Stimulated activated CD4-positive, alpha-beta T cell treated with anti-CD3 and anti-CD28 coated beads, Interleukin-1b, Interleukin-23, amount 100 ng/mL, for 1 hour (primary cell): ENCODE measurements around the gene TRAF3.
"Not testable (repeated sequence)": the region's sequence is repeated elsewhere in the genome, so short reads cannot be mapped to it uniquely, and the experiment has no call there.

Experiments
- DNase-seq, 2 donors: peaks; one replicate each; pipeline ENCODE4 v3.0.0-alpha.2; 2020; ENCODE audit warnings: low read depth in 2 of 2

TRAF3 gene

DNA sequence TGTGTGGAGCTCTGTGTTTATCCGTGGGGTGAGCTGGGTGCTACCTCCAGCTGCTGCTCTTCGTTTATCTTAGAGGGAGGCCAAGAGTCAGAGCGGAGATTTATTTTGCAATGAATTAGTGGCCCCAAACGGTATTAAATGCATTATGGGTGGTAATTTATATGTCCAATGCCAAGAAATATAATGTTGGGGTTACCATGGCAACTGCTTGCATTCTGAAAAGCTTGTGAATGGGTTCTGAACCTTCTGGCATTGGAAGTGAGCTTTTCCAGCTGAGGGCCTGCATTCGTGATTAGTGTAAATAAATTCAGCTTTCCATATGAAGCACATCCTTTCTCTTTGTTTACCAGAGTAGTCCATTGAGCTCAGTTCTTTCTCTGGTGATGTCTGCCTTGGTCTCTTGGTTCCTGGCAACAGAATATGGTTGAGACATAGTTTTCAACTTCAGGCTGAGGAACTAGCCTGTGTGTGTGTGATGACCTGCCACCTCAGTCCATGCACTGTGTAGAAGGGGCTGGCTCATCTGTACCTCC lies 51.8 kb downstream of the TRAF3 start:
- DNase-seq: no peak

DNA sequence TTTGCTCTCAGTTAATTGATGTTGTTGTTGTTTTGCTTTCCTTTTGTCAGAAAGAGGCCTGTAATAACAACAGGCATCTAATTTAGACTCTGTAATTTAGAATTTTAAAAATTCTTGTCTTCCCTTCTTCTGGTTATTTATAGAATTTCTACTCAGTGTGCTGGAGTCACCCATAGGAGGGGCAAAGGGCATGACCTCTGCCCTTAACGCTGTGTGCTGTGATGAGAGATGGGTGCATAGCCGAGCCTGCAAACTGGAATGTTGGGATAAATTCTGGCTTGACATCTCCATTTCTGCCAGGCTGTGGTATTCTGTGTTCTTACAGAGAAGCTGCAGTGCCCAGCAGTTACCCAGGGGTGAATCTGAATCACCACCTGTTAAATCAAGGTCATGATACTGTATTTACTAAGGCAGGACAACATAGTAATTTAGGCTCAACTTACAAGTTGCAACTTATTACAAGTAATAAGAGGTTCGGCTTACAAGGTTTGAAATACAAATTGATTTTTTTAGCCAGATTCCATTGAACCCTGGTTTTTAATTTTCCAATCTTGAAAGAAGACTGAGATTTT lies 53.3 kb downstream of the TRAF3 start:
- DNase-seq: no peak

DNA sequence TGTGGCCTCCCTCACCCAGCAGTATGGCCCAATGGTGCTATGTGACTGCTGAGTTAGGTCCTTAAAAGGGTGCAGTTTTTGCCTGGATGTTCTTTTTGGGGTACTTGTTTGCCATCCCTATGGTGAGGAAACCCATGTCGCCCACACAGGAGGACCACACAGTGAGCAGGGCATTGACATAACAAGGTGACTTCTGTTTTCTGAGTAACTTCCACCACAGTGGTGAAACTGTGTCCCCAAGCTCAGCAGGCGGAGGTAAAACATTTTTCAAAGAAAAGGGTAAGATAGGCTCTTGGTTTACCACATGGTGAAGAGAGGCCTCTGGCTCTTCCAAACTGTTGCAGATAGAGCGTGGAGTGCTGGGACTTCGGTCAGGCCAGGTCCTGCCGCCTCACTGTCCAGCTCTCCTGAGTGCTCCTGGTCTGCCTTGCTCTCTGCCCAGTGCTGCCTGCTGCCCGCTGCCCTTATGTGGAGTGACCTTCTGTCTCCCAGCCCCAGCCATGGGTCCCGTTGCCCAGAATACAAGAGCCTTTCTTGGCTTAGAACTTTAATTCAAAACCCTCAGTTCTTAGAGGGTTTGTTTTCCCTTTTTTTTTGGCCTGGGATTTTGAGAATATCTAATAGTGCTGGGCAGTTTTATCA lies 54.0 kb downstream of the TRAF3 start:
- no peak for DNase-seq

DNA sequence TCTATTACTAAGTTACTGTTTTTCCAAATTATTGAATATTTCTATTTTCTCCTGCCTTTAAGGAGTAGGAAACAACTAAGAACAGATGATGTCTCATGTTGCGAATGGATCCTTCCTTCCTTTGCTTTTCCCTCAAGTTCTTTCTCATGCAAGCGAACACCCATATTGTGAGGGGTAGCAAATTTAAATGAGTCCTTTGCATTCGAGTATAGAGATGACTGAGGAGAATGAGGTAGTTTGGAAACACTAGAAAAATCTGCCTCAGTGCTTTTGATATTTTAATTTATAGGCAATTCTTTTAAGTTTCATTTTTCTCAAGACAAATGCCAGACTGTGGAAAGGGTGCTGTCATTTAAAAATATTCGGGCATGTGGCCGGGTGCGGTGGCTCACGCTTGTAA lies 56.1 kb downstream of the TRAF3 start:
- no peak for DNase-seq

DNA sequence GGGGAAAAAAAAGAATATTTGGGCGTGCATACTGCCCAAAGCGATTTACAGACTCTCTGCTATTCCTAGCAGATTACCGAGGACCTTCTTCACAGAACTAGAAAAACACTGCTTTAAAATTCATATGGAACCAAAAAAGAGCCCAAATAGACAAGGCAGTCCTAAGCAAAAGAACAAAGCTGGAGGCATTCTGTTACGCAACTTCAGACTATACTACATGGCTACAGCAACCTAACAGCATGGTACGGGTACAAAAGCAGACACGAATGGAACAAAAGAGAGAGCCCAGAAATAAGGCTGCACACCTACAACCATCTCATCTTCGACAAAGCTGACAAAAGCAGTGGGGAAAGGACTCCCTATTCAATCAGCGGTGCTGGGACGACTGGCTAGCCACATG lies 56.7 kb downstream of the TRAF3 start:
- no peak for DNase-seq

DNA sequence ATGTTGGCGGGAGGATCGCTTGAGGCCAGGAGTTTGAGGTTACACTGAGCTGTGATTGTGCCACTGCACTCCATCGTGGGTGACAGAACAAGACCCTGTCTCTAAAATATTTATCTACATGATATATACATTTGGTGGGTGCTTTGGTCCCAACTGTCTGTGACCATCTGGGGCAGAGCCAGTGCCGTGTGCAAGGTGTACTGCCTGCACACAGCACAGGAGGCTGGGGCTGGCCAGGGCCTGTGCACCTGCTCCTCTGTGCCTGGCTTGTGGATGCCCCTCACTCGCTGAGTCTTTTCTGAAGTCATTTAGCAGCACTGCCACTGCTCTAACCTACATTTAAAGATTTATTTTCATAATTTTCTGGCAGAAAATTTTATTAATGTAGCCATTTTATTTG lies 58.7 kb downstream of the TRAF3 start:
- no peak for DNase-seq

DNA sequence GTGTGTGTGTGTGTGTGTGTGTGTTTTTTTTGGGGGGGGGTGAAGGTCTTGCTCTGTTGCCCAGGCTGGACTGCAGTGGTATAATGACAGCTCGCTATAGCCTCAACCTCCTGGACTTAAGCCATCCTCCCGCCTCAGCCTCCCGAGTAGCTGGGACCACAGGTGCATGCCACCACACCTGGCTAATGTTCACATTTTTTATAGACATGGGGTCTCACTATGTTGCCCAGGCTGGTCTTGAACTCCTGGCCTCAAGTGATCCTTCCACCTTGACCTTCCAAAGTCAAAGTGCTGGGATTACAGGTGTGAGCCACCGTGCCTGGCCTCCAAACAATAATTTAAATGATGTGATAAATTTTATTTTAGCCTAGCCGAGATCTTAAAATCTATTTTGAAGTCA lies 59.9 kb downstream of the TRAF3 start:
- DNase-seq: not testable (repeated sequence)

DNA sequence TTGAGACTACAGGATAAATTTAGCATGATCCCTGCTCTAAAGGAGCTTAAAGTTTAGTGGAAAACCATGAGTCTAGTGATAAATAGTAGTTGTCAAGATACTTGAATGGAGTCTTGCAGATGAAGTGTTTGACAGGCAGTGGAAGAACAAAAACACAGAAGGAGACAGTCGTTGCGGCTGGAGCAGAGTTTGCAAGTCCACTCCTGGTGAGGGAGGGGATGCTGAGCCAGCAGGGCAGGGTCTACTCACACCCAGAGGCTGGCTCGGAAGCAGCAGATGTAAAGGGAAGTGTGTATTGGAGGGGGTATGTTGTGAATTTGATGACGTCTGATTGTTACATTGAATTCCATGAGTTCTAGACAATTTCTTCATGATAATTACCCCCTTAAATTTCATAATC lies 61.3 kb downstream of the TRAF3 start:
- no peak for DNase-seq

DNA sequence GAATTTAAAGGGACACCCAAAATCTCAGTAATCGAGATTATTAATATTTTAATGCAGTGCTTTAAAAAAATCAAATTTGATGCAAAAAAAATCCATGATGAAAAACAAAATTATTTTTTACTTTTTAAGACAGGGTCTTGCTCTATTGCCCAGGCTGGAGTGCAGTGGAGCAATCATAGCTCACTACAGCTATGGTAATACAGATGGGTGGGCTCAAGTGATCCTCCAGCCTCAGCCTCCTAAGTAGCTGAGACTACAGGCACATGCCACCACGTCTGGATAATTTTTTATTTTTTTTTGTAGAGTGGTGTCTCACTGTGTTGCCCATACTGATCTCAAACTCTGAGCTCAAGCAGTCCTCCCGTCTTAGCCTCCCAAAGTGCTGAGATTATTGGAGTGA lies 62.9 kb downstream of the TRAF3 start:
- DNase-seq: no peak

DNA sequence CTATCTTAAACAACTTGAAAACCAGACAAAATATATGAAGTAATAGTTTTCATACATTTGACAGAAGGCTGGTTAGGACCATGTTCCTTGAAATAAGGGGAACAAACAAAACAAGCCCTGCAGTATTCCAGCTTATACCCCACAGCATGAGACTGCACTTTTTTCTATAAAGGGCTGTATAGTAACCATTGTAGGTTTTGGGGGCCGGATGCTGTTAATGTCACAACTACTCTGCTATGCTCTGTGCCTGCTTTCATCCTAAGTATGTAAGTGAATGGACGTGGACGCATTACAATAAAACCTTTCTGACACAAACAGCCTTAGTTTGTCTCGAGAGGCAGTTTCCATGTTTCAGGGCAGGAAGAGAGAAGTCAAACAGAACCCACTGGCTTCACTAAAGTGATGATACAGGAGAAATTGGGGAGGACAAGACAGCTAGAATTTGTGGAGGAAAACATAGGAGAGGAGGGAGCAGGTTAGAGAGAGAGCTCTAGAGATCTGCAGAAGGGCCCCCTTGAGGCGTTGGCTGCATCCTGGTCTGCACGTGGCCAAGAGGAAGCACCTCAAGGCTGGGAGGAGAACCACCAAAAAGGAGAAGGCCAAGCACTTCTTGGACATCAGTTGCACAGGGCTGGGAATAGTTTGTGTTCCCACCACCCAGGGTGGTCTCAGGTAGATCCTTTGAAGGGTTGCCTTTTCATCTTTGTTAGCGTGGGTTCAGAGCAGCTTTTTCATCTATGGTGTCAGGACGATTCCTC lies 63.7 kb downstream of the TRAF3 start:
- no peak for DNase-seq

DNA sequence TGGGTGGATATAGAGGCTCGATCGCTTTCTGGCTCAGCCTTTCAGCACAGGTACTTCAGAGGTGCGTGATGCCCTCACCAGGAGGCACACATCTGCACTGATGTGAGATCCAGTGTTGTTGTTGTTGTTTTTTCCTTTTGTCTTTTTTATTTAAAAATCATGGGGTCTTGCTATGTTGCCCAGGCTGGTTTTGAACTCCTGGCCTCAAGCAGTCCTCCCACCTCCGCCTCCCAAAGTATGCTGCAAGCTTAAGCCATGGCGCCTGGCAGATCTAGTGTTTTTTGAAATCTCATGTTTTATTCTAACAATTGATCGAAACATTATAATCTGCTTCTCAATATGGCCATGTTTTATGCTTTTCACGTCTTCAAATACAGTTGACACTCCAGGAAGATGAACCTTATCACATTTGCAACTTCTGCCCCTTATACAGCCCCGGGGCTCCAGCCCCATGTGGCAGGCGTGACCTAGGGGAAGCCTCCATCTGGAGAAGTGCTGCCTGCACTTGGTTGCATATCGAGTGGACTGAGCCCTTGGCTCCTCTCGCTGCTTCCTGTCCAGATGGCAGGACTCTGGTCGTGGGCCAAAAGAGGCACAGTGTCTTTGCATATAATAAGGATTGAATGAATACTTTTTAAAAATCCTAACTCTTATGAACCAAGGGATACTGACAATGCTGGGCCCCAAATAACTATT lies 71.7 kb downstream of the TRAF3 start:
- no peak for DNase-seq

DNA sequence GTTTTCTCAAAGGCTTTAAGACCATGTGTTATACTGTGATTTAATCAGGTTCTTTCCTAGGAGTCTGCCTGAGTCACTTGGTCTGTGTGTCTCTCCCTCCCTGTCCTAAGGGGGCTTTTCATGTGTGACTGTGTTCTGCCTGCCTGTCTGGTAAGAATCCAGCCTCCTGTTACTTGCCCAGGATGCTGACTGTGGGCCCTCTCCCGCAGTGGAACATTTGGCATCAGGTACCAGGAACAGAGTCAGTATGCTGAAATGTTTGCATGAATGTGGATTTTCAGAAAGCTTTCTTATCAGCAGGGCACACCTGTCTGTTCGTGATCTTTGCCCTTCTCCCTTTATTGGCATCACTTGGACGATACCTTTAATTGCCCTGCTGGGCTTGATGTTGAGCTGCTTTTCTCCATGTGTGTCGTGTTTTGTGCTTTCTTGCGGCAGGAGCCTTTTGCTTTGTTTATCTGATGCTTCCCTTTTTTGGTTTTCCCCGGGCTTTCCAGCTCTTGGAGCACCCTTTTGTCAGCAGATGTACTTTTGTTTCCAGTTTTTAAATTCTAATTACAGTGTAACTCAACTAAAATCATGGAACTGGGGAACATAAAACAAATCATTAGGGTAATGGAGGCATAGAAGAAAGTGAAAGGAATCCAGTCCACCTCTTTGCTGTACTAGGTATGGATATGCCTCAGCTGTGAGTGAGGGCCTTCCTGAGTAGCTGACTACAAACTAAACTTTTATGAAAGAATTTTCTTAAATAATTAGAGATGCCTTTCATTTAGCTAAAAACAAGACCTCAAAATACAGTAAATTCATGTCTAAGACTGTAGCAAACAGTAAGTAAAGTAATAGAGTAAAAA lies 72.5 kb downstream of the TRAF3 start:
- no peak for DNase-seq

DNA sequence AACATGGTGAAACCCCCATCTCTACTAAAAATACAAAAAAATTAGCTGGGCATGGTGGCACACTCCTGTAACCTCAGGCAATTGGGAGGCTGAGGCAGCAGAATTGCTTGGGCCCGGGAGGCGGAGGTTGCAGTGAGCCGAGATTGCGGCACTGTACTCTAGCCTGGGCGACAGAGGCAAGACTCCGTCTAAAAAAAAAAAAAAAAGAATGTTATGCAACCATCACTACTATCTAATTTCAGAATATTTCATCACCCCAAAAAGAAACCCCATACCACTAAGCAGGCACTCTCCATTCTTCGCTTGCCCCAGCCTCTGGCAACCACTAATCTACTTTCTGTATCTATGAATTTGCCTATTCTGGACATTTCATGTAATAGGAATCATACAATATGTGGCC lies 76.4 kb downstream of the TRAF3 start:
- DNase-seq: no peak

DNA sequence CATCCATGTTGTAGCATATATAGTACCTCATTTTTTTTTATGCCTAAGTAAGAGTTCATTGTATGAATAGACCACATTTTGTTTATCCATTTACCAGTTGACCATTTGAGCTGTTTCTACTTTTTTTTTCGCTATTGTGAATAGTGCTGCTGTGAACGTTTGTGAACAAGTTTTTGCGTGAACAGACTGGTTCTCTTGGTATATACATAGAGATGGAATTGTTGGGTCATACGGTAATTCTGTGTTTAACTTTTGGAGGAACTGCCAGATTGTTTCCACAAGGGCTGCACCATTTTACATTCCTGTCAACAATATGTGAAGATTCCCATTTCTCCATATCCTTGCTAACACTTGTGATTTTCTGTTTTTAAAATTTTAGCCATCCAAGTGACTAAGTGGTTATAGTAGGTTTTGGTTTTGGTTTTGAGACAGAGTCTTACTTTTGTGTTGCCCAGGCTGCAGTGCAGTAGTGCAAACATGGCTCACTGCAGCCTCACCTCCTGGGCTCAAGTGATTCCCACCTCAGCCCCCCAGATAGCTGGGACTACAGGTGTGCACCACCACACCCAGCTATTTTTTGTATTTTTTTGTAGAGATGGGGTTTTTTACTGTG lies 76.9 kb downstream of the TRAF3 start:
- no peak for DNase-seq

DNA sequence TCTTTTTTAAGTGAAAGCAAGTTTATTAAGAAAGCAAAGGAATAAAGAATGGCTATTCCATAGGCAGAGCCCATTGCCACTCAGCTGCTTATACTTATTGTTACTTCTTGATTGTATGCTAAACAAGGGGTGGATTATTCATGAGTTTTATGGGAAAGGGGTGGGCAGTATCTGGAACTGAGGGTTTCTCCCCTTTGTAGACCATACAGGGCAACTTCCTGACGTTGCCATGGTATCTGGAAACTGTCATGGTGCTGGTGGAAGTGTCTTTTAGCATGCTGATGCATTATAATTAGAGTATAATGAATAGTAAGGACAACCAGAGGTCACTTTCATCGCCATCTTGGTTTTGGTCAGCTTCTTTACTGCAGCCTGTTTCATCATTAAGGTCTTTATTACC lies 78.9 kb downstream of the TRAF3 start:
- DNase-seq: no peak

DNA sequence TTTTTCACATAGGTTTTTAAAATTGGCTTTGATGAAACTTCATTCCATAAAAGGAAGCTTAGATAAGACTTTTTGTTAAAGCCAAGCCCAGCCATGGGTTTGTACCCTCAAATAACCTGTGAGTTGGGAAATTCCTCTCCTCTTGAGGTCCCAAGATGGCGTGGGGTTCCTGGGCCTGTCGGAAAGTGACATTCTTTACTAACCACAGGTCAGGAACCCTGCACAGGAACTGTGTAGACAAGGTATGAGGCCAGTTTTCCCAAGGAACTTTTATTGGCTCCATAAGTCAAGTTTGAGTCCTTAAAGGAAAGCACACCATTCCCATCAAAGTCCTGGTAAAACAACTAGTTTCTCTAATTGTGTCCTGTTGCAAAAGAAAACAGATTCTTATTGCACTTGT lies 80.2 kb downstream of the TRAF3 start:
- no peak for DNase-seq

DNA sequence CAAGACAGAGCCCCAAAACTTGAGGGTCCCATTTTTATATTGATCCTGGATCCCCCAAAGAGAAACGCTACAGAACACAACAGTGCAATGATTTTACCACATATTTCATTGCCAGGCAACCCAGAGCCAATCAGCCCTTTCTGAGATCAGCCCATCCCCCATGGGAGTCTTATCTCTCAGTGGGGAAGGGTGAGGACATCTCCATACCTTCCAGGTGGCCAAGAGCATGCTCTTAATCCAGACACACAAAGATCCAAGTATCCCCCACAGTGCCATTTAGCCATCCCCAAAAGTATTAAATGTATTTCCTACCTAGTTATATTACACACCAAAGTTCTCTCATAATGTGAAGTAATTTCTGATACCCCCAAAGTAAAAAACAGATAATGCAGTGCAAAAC lies 82.7 kb downstream of the TRAF3 start:
- DNase-seq: no peak

DNA sequence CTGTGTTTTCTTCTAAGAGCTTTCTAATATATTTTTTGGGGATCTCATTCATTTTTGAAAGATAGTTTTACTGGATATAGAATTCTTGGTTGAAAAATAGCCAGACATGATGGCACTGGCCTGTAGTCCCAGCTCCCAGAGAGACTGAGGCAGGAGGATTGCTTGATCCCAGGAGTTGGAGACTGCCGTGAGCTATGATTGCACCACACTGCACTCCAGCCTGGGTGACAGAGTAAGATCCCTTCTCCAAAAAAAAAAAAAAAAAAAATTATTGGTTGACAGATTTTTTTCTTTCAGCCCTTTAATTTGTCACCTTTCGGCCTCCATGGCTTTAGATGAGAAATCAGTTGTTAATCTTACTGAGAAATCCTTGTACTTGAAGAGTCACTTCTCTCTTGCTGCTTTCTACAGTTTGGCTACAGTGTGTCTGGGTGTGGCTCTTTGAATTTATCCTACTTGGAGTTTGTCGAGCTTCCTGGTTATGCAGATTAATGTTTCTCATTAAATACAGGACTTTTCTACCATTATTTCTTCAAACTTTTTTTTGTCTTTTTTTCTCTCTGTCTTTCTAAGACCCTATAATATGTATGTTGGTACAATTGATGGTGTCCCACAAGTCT lies 85.0 kb downstream of the TRAF3 start:
- DNase-seq: no peak

DNA sequence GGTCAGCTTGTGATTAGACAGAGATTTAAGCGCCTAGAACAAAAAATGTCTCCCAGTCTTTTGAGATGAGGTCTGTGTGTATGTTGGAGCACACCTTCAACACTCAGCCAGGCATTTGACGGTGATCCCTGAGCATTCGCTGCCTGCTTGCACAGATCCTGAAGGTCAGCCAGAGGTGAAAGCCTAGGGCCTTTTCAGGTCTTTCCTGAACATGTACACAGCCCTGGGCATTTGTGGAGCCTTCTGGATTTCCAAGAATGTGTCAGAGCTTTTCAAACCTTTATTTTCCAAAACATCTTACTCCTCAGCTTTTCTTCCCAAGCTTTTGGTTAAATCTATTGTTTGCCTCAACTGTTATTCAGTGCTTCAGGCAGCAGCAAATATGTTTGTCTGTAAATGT lies 86.1 kb downstream of the TRAF3 start:
- DNase-seq: no peak

DNA sequence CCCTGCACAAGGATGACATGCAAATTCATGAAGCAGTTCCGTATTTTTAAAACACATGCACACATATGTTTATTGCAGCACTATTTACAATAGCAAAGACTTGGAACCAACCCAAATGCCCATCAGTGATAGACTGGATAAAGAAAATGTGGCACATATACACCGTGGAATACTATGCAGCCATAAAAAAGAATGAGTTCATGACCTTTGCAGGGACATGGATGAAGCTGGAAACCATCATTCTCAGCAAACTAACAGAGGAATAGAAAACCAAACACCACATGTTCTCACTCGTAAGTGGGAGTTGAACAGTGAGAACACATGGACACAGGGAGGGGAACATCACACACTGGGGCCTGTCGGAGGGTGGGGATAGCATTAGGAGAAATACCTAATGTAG lies 88.7 kb downstream of the TRAF3 start:
- DNase-seq: not testable (repeated sequence)
